NCI-H2029 (cell line): ENCODE data around the gene UGT1A3.
"Not testable (repeated sequence)": the region's sequence is repeated elsewhere in the genome, so short reads cannot be mapped to it uniquely, and the experiment has no call there.

Source experiments
- DNase-seq: peaks from one replicate; lab custom pipeline; 2025; lab: John Stamatoyannopoulos, UW

UGT1A3 gene

DNA sequence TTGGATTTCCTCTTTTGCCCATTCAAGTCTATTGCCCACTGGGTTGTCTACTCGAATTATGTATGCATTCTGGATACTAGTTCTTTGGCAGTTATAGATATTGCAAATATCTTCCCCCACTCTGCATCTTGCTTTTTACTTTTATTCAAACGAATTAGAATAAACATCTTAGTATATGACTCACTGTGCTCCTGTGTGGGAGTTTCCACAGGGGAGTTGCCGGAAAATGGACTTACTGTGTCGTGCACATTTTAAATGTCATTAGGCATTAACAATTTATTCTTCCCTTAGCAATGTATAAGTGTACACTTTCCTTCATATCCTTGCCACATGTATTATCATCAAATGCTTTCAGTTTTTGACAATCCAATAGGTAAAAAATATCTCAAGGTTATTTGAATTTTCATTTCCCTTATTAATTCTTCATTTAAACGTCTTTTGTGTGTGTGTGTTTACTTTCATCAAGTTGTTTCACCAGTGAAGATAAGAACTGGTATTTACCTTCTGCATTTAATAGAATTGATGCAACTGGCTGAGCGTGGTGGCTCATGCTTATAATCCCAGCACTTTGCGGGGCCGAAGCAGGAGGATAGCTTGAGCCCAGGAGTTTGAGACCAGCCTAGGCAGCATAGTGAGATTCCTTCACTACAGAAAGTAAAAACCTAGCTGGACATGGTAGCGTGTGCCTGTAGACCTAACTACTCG is 20.8 kb upstream of the UGT1A3 start:
- no peak for DNase-seq

DNA sequence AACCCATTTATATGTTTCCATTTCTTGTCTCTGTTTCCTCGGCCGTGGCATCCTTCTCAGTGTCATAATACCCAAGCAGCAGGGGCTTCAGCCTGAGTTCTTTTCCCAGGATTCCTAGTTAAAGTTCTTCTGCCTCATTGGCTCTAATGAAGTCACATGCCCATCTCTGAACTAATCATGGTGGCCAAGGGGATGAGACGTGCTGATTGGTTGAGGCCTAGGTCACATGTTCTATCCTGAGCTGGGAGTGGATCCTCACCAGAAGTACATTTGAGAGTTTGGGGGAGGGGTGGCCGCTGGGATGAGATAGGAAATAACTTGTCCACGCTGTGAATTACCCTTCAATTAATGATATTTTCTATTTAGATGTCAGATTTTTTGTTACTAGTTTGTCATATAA is 19.9 kb upstream of the UGT1A3 start:
- DNase-seq: no peak

DNA sequence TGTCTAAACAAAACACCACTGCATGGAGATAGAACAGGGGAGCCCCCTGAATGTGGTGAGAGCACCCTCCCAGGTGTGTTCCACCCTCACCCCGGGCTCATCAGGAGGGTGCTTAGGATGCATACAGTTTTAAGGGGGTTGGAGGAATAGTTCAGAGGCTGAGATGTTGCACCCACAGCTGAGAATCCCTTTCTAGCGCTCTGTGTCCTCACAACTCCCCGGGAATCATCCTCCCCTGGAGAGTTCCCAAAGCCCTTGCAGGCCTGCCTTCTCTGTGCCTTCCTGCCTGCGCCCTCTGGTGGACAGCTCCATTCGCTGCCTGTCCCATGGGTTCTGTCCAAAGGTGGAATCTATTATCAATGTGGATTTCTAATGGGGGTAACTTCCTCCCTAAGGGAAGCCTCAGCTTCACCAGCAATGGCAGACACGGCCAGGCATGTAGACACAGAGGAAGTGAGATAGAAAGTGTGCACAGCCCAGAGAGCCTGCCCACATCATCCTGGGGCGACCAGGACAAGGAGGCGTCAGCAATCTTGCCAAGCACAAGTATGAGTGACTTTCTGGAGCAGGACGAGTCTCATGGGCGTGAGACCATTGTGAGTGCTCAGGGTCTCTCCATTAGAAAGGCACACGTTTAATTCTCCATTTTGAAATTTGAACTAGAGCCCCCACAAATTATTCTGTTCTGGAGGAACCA is 17.4 kb upstream of the UGT1A3 start:
- DNase-seq: peak; percentile 64

DNA sequence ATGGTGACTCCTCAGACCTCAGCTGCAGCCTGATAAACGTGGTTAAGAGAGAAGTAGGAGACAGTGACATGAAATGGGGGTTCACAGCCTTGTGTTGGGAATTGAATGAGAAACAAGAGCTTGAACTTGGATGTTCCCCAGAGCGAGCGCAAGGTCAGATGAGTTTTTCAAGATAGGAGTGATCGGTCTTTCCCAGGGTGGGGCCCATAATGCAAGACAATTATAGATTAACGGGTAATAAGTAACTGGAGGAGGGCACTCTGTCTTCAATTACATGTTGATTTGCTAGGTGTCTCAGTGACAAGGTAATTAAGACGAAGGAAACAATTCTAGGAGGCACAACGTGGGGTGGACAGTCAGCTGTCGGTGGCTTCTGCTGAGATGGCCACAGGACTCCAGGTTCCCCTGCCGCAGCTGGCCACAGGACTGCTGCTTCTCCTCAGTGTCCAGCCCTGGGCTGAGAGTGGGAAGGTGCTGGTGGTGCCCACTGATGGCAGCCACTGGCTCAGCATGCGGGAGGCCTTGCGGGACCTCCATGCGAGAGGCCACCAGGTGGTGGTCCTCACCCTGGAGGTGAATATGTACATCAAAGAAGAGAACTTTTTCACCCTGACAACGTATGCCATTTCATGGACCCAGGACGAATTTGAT is 16.1 kb upstream of the UGT1A3 start, which contains the start of gene UGT1A5:
TSS of gene UGT1A5 (plus strand) at position 297 of the 651 bp plus-strand sequence. CDS start at position 382, 85 bp downstream.
- DNase-seq: no peak

DNA sequence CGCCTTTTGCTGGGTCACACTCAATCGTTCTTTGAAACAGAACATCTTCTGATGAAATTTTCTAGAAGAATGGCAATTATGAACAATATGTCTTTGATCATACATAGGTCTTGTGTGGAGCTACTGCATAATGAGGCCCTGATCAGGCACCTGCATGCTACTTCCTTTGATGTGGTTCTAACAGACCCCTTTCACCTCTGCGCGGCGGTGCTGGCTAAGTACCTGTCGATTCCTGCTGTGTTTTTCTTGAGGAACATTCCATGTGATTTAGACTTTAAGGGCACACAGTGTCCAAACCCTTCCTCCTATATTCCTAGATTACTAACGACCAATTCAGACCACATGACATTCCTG is 15.6 kb upstream of the UGT1A3 start:
- DNase-seq: no peak

DNA sequence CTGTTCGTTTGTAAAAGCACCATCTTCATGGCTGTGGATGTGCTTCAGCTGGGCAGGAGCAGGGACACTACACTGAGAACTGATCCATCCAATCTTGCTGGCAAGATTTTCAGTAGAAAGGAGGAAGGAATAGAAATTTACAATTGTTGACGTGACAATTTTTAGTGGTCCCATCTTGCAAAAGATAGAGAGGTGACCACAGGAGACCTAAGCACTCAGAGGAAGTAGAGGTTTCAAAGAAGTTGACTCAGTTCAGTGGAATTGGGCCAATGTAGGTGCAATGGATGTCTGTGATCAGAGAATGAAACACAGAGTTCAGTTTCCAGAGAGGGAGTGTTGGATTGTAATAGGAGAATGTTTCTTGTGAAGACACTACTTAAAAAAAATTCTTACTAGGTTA is 14.7 kb upstream of the UGT1A3 start:
- no peak for DNase-seq

DNA sequence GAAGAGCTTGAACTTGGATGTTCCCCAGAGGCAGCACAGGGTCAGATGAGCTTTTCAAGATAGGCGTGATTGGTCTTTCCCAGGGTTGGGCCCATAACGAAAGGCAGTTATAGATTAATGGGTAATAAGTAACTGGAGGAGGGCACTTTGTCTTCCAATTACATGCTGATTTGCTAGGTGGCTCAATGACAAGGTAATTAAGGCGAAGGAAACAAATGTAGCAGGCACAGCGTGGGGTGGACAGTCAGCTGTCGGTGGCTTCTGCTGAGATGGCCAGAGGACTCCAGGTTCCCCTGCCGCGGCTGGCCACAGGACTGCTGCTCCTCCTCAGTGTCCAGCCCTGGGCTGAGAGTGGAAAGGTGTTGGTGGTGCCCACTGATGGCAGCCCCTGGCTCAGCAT is 10.3 kb upstream of the UGT1A3 start, which contains the start of gene UGT1A4:
TSS of gene UGT1A4 (plus strand) at position 185 of the 400 bp plus-strand sequence. CDS start at position 270, 85 bp downstream.
- no peak for DNase-seq

DNA sequence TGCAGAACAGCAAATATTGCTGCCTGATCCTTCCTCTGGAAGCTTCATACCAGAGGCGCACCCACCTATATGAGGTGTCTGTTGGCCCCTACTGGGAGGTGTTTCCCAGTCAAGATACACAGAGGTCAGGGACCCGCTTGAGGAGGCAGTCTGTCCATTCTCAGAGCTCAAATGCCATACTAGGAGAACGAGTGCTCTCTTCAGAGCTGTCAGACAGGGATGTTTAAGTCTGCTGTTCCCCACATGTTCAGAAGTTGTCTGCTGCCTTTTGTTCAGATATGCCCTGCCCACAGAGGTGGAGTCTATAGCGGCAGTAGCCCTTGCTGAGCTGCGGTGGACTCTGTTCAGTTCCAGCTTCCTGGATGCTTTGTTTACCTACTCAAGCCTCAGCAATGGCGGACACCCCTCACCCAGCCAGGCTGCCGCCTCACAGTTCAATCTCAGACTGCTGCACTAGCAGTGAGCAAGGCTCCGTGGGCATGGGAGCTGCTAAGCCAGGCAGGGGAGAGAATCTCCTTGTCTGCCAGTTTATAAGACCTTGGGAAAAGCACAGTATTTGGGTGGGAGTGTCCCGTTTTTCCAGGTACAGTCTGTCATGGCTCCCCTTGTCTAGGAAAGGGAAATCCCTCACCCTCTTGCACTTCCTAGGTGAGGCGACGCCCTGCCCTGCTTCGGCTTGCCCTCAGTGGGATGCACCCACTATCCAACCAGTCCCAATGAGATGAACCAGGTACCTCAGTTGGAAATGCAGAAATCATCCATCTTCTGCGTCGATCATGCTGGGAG is 8.2 kb downstream of the UGT1A3 start:
- DNase-seq: not testable (repeated sequence)

DNA sequence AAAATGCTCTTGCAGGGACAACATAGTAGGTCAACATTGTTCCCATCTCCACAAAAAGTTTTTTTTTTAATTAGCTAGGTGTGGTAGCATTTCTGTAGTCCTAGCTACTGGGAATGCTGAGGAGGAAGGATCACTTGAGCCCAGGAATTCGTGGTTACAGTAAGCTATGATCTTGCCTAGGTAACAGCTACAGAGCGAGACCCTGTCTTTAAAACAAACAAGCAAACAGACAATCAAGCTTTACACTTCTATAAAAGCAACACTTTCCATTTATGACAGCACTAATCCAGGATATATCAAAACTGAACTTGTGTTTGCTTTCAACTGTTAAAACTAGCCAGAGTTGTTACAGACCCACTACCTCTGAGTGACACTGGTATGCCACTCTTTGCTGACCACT is 12.0 kb downstream of the UGT1A3 start:
- DNase-seq: no peak

DNA sequence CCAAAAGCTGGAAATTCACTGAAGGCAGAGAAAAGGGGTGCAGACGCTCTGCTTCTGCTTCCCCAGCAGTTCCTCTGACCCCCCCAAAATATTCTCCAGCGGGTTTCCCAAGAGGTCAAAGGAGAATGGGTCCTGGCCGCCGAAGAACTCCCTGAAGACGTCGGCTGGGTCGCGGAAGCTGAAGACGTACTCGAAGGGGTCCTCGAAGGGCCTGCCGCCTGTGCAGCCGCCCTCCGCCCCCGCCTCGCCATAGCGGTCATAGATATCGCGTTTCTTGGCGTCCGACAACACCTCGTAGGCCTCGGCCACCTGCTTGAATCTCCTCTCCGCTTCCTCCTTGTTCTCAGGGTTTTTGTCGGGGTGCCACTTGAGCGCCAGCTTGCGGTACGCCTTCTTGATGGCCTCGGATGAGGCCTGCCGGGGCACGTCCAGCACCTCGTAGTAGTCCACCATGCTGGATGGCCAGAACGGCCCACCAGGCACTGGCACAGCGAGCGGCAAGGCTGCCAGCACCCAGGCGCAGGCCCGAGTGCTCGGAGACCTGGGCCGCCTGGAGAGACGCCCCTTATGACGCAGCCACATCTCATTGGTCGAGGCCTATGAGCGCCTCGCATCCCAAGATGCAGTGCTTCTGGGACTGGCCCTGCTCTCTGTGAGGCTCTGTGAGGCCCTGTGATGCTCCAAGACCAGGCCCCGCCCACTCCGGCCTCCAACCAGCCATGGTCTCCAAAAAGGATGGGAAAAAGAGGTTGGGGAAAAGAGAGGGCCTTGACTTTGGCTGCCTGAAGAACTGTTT is 14.8 kb downstream of the UGT1A3 start:
- no peak for DNase-seq

DNA sequence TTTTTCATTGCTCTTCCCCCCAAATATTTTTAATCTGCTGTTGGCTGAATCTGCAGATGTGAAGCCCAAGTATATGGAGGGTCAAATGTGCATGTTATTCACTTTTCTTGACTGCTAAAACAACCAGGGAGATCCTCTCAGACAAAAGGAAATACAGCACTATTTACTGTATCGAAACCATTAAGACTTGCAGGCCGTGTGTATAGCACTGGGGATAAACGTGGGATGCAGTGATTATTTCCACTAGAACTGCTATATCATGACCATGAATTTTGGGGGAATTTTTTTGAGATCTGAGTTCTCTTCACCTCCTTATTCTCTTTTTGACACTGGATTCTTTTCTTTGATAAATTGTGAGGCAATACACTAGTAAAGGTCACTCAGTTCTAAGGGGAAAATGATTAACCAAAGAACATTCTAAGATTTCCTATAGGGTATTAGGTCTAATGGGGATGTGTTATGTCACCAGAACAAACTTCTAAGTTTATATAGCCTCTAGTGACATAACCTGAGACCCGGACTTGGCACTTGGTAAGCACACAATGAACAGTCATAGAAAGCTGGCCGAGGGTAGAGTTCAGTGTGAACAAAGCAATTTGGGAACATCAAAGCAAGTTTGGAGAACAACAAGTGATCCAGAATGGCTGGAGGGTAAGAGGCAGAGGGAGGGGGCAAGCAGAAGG is 16.4 kb downstream of the UGT1A3 start:
- no peak for DNase-seq

DNA sequence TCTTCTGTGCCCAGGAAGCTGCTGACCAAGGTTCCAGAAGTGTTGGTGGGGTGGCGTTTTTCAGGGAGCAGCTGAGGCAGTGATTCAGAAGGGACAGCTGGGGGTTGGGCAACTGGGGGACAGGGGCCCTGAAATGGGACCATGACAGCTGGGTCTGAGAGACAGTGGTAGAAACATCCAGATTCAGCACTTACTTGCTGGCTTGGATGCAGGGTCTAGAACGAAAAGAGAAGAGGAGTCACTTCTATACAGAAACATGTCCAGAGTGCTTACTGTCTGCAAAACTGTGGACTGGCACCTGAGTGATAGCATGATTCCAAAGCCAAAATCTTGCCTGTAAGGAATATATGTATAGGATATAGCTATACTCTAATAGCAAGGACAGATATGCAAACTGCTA is 17.0 kb downstream of the UGT1A3 start:
- not testable (repeated sequence) for DNase-seq

DNA sequence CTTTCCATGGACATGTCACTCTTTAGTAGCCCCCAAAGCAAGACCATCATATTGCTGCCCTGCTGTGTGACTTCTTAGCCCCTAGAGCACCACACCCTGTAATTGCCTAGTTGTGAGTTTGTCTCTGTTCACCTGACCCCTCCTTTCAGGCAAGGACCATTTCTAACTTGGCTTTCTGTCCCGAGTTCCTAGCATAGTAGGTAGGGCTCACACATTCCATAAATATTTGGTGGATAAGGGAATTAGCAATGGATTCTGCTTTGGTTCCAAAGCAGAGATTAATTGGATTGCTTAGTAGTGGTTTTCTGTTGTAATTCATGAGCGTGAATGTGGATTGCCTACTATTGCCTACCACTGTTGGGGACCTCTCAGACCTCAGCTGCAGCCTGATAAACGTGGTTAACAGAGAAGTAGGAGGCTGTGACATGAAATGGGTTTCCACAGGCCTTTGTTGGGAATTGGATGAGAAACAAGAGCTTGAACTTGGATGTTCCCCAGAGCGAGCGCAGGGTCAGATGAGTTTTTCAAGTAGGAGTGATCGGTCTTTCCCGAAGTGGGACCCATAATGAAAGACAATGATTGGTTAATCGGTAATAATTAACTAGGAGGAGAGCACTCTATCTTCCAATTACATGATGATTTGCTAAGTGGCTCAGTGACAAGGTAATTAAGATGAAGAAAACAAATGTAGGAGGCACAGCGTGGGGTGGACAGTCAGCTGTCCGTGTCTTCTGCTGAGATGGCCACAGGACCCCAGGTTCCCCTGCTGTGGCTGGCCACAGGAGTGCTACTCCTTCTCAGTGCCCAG is 17.8 kb downstream of the UGT1A3 start:
- DNase-seq: no peak

DNA sequence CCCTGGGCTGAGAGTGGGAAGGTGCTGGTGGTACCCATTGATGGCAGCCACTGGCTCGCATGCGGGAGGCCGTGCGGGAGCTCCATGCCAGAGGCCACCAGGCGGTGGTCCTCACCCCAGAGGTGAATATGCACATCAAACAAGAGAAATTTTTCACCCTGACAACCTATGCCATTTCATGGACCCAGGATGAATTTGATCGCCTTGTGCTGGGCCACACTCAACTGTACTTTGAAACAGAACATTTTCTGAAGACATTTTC is 18.4 kb downstream of the UGT1A3 start:
- DNase-seq: no peak

DNA sequence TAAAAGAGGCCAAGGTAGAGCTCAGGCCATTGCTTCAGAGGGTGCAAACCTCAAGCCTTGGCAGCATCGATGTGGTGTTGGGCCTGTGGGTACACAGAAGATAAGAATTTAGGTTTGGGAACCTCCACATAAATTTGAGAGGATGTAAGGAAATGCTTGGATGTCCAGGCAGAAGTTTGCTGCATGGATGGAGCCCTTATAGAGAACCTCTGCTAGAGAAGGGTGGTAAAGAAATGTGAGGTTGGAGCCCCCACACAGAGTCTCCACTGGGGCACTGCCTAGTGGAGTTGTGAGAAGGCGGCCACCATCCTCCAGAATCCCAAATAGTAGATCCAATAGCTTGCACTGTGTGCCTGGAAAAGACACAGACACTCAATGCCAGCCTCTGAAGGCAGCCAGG is 21.8 kb downstream of the UGT1A3 start:
- DNase-seq: not testable (repeated sequence)

DNA sequence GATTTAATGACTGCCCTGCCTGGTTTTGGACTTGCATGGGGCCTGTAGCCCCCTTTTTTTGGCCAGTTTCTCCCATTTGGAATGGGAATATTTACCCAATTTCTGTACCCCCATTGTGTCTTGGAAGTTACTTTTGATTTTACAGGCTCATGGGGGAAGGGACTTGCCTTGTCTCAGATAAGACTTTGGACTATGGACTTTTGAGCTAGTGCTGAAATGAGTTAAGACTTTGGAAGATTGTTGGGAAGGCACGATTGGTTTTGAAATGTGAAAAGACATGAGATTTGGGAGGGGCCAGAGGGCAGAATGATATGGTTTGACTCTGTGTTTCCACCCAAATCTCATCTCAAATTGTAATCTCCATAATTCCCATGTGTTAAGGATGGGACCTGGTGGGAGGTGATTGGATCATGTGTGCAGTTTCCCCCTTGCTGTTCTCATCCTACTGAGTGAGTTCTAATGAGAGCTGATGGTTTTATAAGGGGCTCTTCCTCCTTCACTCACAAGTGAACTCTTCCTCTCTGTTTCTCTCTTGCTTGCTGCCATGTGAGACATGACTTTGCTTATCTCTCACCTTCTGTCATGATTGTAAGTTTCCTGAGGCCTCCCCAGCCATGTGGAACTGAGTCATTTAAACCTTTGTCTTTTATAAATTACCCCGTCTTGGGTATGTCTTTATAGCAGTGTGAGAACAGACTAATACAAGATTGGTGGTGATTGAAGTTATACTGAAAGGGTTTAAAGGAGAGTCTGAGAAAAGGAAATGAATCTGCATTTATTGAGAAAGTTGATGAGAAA is 22.6 kb downstream of the UGT1A3 start:
- DNase-seq: not testable (repeated sequence)

DNA sequence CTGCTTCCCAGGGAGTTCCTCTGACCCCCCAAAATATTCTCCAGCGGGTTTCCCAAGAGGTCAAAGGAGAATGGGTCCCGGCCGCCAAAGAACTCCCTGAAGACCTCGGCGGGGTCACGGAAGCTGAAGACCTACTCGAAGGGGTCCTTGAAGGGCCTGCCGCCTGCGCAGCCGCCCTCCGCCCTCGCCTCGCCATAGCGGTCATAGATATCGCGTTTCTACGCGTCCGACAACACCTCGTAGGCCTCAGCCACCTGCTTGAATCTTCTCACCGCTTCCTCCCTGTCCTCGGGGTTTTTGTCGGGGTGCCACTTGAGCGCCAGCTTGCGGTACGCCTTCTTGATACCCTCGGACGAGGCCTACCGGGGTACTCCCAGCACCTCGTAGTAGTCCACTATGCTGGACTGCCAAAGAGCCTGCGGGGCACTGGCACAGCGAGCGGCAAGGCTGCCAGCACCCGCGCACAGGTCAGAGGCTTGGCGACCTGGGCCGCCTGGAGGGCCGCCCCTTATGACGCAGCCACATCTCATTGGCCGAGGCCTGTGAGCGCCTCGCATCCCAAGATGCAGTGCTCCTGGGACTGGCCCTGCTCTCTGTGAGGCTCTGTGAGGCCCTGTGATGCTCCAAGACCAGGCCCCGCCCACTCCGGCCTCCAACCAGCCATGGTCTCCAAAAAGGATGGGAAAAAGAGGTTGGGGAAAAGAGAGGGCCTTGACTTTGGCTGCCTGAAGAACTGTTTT is 26.2 kb downstream of the UGT1A3 start:
- no peak for DNase-seq

DNA sequence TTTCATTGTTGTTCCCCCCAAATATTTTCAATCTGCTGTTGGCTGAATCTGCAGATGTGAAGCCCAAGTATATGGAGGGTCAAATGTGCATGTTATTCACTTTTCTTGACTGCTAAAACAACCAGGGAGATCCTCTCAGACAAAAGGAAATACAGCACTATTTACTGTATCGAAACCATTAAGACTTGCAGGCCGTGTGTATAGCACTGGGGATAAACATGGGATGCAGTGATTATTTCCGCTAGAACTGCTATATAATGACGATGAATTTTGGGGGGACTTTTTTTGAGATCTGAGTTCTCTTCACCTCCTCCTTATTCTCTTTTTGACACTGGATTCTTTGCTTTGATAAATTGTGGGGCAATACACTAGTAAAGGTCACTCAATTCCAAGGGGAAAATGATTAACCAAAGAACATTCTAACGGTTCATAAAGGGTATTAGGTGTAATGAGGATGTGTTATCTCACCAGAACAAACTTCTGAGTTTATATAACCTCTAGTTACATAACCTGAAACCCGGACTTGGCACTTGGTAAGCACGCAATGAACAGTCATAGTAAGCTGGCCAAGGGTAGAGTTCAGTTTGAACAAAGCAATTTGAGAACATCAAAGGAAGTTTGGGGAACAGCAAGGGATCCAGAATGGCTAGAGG is 27.7 kb downstream of the UGT1A3 start:
- DNase-seq: no peak
